Adrenal gland (tissue), 12 donors: ENCODE results near the gene ROBO4. TPM values are rescaled to one million over a fixed set of nuclear protein-coding genes. Genes with fewer than 3 reads are reported as not detected.
A peak's percentile ranks its signal among the peaks of the same experiment; 100 is the strongest.

Experiments
- DNase-seq, 7 donors: peaks; one replicate each; pipeline ENCODE4 v3.0.0-alpha.2; 2019 to 2020
- H3K27ac ChIP-seq, 5 donors: fragments of 200-600 bp; sonication (generic) in 4 of 5; 1 replicate in 3 of 5; 2 replicates in 2 of 5; pipeline versions ENCODE4 v1.5.1 to v1.8.0; 2016 to 2020; ENCODE audit warnings: mild to moderate bottlenecking in 1 of 5
- H3K27me3 ChIP-seq: fragments of 200-600 bp; 2 replicates; pipeline ENCODE4 v1.8.0; 2021
- H3K36me3 ChIP-seq, 2 donors: fragments of 200-600 bp; replicated peaks in 1 of 2; 1 replicate in 1 of 2; 2 replicates in 1 of 2; pipeline versions ENCODE4 v1.5.1 to v1.8.0; 2018 to 2022
- H3K4me1 ChIP-seq, 2 donors: fragments of 200-600 bp; replicated peaks in 1 of 2; 1 replicate in 1 of 2; 2 replicates in 1 of 2; pipeline versions ENCODE4 v1.5.1 to v1.8.0; 2018 to 2021
- H3K4me3 ChIP-seq, 4 donors: fragments of 200-600 bp; sonication (generic) in 3 of 4; one replicate each; pipeline ENCODE4 v1.5.1; 2016 to 2018
- H3K9me3 ChIP-seq, 3 donors: fragments of 200-600 bp; sonication (generic) in 1 of 3; replicated peaks in 1 of 3; 1 replicate in 2 of 3; 2 replicates in 1 of 3; pipeline versions ENCODE4 v1.5.1 to v1.8.0; 2016 to 2021
- CTCF ChIP-seq, 6 experiments: fragments of 450-650 bp in 4 of 6; fragments of 200-600 bp in 2 of 6; sonication (generic) in 1 of 6; IDR thresholded peaks; 1 replicate in 5 of 6; 2 replicates in 1 of 6; pipeline versions ENCODE4 v1.5.1 to v1.8.0; 2016 to 2021; ENCODE audit warnings: antibody characterized with exemption in 6 of 6, mild to moderate bottlenecking in 2 of 6, moderate library complexity in 1 of 6
- POLR2A ChIP-seq, 2 donors: fragments of 450-650 bp; IDR thresholded peaks; one replicate each; pipeline ENCODE4 v1.6.1; 2017; ENCODE audit warnings: antibody characterized with exemption in 2 of 2, mild to moderate bottlenecking in 2 of 2, moderate library complexity in 1 of 2
- WGBS, 4 donors: extraction: QIAGEN DNeasy Blood & Tissue Kit in 2 of 4; methylation state at CpG; one replicate each; pipeline versions ENCODE4 v1.1.5 to v1.1.7; 2013 to 2017; 5-methylcytosine and 5-hydroxymethylcytosine counted together
- intact Hi-C, 2 donors: fragments of 100-400 bp; cut with DNase I; formaldehyde crosslinking; loops; one replicate each; pipeline versions ENCODE4 v1.14.1 to v1.15.0; 2022 to 2023
- polyA plus RNA-seq, 3 donors: library from polyadenylated mRNA; stranded (reverse); fragments of 200-250 nt in 2 of 3; fragments of 350-450 nt in 1 of 3; fragmentation: Illumina TruSeq in 1 of 3; extraction: RNeasy Lipid Tissue Mini Kit (QIAGEN cat#74804) in 1 of 3; gene quantifications; one replicate each; pipeline ENCODE4 v1.2.3, GENCODE V29; 2013 to 2014
- total RNA-seq, 9 donors: library from RNA; depleted of rRNA in 4 of 9; stranded (reverse); fragments of >200 nt in 4 of 9; fragments of 120-200 nt in 1 of 9; fragmentation: NEBNext Ultra II Directional in 1 of 9; extraction: Animal tissue kit (Norgen Biotek cat#: 25700) in 1 of 9; gene quantifications; one replicate each; pipeline versions ENCODE4 v1.1.0 to v1.2.4, GENCODE V29; 2013 to 2023
- donor health status: healthy with polysubstance abuse.
- donor health status: Bipolar disorder and iron deficiency.
- donor health status: DM: yes; HTN: yes; CAD: no.
- donor health status: DM: no; HTN: no; CAD: no.
- donor health status: DM: no; HTN: no; CAD: no.
- donor health status: DM: yes; HTN: yes; CAD: no.

Gene ROBO4
- total and polyA plus RNA-seq, 12 donors = 4.6 to 40.7 (median 19.5) TPM

- WGBS, 4 donors = 86 to 93% (median 92%) methylated on average over 2 of the region's 2 CpGs
- Histone ChIP-seq H3K27me3 (no peaks in the 10 kb centered on the region), H3K9me3 (no peaks in the 10 kb centered on the region), H3K36me3 (no peaks in the 10 kb centered on the region), H3K4me1 (peaks cover 4 to 5% of the 10 kb centered on the region in 2 donors), H3K27ac (no peak overlapping the region), H3K4me3 (no peak overlapping the region)
- DNase-seq = no peak
- TF ChIP-seq POLR2A (IDR thresholded peaks at IDR 0.05) = no peak
- intact Hi-C loops = no loop called here
These were observed 8.2 kb downstream of the ROBO4 start for GRCh38 chr11:124889191-124890091.

GRCh38 chr11:124887667-124888013, 10.0 kb downstream of the ROBO4 start:
- Histone ChIP-seq H3K36me3 (no peaks in the 10 kb centered on the region), H3K4me1 (peaks cover 4 to 14% of the 10 kb centered on the region in 2 donors), H3K27me3 (no peaks in the 10 kb centered on the region), H3K9me3 (no peaks in the 10 kb centered on the region), H3K27ac (no peak overlapping the region), H3K4me3 (no peak overlapping the region)
- peak in 1 of 7 donors; percentile 34 for DNase-seq
- 83 to 95% (median 84%) methylated on average over 2 to 3 of the region's 3 CpGs for WGBS, 4 donors
- intact Hi-C loops = no loop called here
- TF ChIP-seq POLR2A (IDR thresholded peaks at IDR 0.05) = no peak
- no peak for TF ChIP-seq CTCF (IDR thresholded peaks at IDR 0.05)

- TF ChIP-seq POLR2A (IDR thresholded peaks at IDR 0.05) = no peak
- no peak for TF ChIP-seq CTCF (IDR thresholded peaks at IDR 0.05)
- H3K36me3 ChIP-seq = no peaks in the 10 kb centered on the region
- H3K4me3 ChIP-seq = no peak overlapping the region
- H3K27me3 ChIP-seq = no peaks in the 10 kb centered on the region
- H3K9me3 ChIP-seq = no peaks in the 10 kb centered on the region
- WGBS, 4 donors = 86 to 89% (median 87%) methylated on average over 10 to 12 of the region's 12 CpGs
- intact Hi-C loops = no loop called here
- peak in 1 of 7 donors; percentile 27 for DNase-seq
- no peak overlapping the region for H3K27ac ChIP-seq
- peaks cover 4 to 16% of the 10 kb centered on the region in 2 donors for H3K4me1 ChIP-seq
These were observed 10.5 kb downstream of the ROBO4 start for GRCh38 chr11:124886978-124887666.

- Histone ChIP-seq H3K36me3 (no peaks in the 10 kb centered on the region), H3K27me3 (no peaks in the 10 kb centered on the region), H3K9me3 (no peaks in the 10 kb centered on the region), H3K4me3 (no peak overlapping the region), H3K4me1 (peaks cover 4 to 16% of the 10 kb centered on the region in 2 donors), H3K27ac (no peak overlapping the region)
- TF ChIP-seq POLR2A (IDR thresholded peaks at IDR 0.05) (no peak), CTCF (IDR thresholded peaks at IDR 0.05) (no peak)
- peak in 3 of 7 donors; percentile 14 to 43 (median 20) for DNase-seq
- 91 to 94% (median 93%) methylated on average over 7 to 11 of the region's 11 CpGs for WGBS, 4 donors
- intact Hi-C loops = no loop called here
These were observed 11.2 kb downstream of the ROBO4 start for GRCh38 chr11:124886476-124886875.
